HepG2 (cell line): ENCODE data around the gene AKR1E2. TPM values are rescaled to one million over a fixed set of nuclear protein-coding genes. Genes with fewer than 3 reads are reported as not detected.
A peak's percentile ranks its signal among the peaks of the same experiment; 100 is the strongest.

Experiments used
- ATAC-seq: fragments of 200-7000 bp; cut with Tn5 transposase; 3 replicates; pipeline ENCODE4 v1.9.1; 2020; ENCODE audit warnings: mild to moderate bottlenecking, moderate library complexity
- BruUV-seq: library from RNA; stranded (reverse); fragments of 400-500 nt; replicated peaks from 2 replicates; lab custom pipeline; 2021; lab: Mats Ljungman, UMichigan
- CTCF ChIA-PET: fragments of 300-600 bp; formaldehyde crosslinking; extraction: SDS; loops from one replicate; lab custom pipeline; 2021; ENCODE audit warnings: low total read pairs, inconsistent platforms, low intra/inter-chr PET ratio; lab: Yijun Ruan, JAX
- POLR2A ChIA-PET: fragments of 350-600 bp; sonication (Branson Sonifier 250); formaldehyde crosslinking; loops from one replicate; lab custom pipeline; 2020; ENCODE audit warnings: antibody characterized with exemption, inconsistent platforms; lab: Yijun Ruan, JAX
- DNase-seq: peaks from one replicate; pipeline ENCODE4 v3.0.0-alpha.2; 2015; ENCODE audit warnings: low spot score
- FAIRE-seq: peaks from 3 replicates; lab custom pipeline; 2011; peaks lifted over from hg19 to GRCh38; lab: Jason Lieb, UNC
- H2AFZ ChIP-seq: one replicate; pipeline ENCODE4 v1.6.1; 2011; ENCODE audit warnings: low read length, inconsistent platforms
- H3K27ac ChIP-seq: fragments of 300-600 bp; 3 replicates; pipeline ENCODE4 v1.8.0; 2011; ENCODE audit warnings: mixed run types, mild to moderate bottlenecking, mixed read lengths, low read length, inconsistent platforms; ENCODE audit not compliant: insufficient read depth; ENCODE audit errors: extremely low read length
- H3K27me3 ChIP-seq, 2 experiments: fragments of 200-600 bp in 1 of 2; 2 replicates in 1 of 2; 3 replicates in 1 of 2; pipeline versions ENCODE4 v1.6.0 to v1.8.0; 2011; ENCODE audit warnings: low read length in 2 of 2, mild to moderate bottlenecking in 2 of 2, moderate library complexity in 2 of 2, inconsistent platforms in 1 of 2; ENCODE audit not compliant: insufficient read depth in 2 of 2, control insufficient read depth in 1 of 2
- H3K36me3 ChIP-seq, 2 experiments: fragments of 200-600 bp in 1 of 2; replicated peaks in 1 of 2; 2 replicates in 1 of 2; 3 replicates in 1 of 2; pipeline versions ENCODE4 v1.5.1 to v1.8.0; 2011; ENCODE audit warnings: low read length in 2 of 2, inconsistent platforms in 1 of 2; ENCODE audit not compliant: insufficient read depth in 2 of 2, control insufficient read depth in 1 of 2
- H3K4me1 ChIP-seq: 2 replicates; pipeline ENCODE4 v1.5.1; 2012; ENCODE audit warnings: low read length, inconsistent platforms; ENCODE audit not compliant: insufficient read depth
- H3K4me2 ChIP-seq: 2 replicates; pipeline ENCODE4 v1.6.0; 2011; ENCODE audit warnings: low read depth, low read length, inconsistent platforms
- H3K4me3 ChIP-seq, 3 experiments: fragments of 200-600 bp in 1 of 3; sonication (generic), shearing (Covaris generic) in 1 of 3; replicated peaks in 1 of 3; 2 replicates each; pipeline ENCODE4 v1.5.1; 2011 to 2016; ENCODE audit warnings: low read length in 3 of 3, inconsistent platforms in 2 of 3, low read depth in 2 of 3, mild to moderate bottlenecking in 2 of 3, control low read depth in 1 of 3, mixed read lengths in 1 of 3; ENCODE audit not compliant: insufficient read depth in 1 of 3
- H3K79me2 ChIP-seq: one replicate; pipeline ENCODE4 v1.6.1; 2011; ENCODE audit warnings: low read length, inconsistent platforms; ENCODE audit not compliant: insufficient read depth
- H3K9ac ChIP-seq: 2 replicates; pipeline ENCODE4 v1.6.0; 2011; ENCODE audit warnings: mild to moderate bottlenecking, low read depth, low read length, inconsistent platforms; ENCODE audit not compliant: insufficient read depth
- H3K9me3 ChIP-seq: 2 replicates; pipeline ENCODE4 v1.5.1; 2012; ENCODE audit warnings: mild to moderate bottlenecking, low read length
- H4K20me1 ChIP-seq: 2 replicates; pipeline ENCODE4 v1.6.0; 2011; ENCODE audit warnings: inconsistent platforms, mild to moderate bottlenecking, low read length, moderate library complexity; ENCODE audit not compliant: insufficient read depth
- KIAA2018 ChIP-seq: sonication (generic); formaldehyde crosslinking; IDR thresholded peaks from 2 replicates; pipeline ENCODE4 v1.5.0; 2020; ENCODE audit warnings: mild to moderate bottlenecking, missing genetic modification reagents, borderline replicate concordance
- MAX ChIP-seq: IDR thresholded peaks from 2 replicates; pipeline ENCODE4 v1.6.1; 2012; ENCODE audit warnings: inconsistent platforms
- POGZ ChIP-seq: sonication (generic); formaldehyde crosslinking; IDR thresholded peaks from 2 replicates; pipeline ENCODE4 v1.4.0; 2020; ENCODE audit warnings: mild to moderate bottlenecking, missing genetic modification reagents
- RARA ChIP-seq: IDR thresholded peaks from 2 replicates; pipeline ENCODE4 v1.6.1; 2016; ENCODE audit warnings: missing genetic modification reagents, missing compliant biosample characterization
- RXRB ChIP-seq: IDR thresholded peaks from 2 replicates; pipeline ENCODE4 v1.6.1; 2016; ENCODE audit warnings: borderline replicate concordance, missing genetic modification reagents, missing compliant biosample characterization
- SOX13 ChIP-seq, 3 experiments: fragments of 450-650 bp in 1 of 3; sonication (generic) in 1 of 3; formaldehyde crosslinking in 1 of 3; IDR thresholded peaks in 2 of 3; conservative IDR thresholded peaks in 1 of 3; 2 replicates each; pipeline versions ENCODE4 v1.5.0 to v1.6.1; 2016 to 2020; ENCODE audit warnings: antibody characterized with exemption in 1 of 3, mild to moderate bottlenecking in 1 of 3, missing compliant biosample characterization in 1 of 3, missing genetic modification reagents in 1 of 3, moderate library complexity in 1 of 3
- TCF7 ChIP-seq: sonication (generic); IDR thresholded peaks from 2 replicates; pipeline ENCODE4 v1.6.1; 2016; ENCODE audit warnings: antibody characterized with exemption, low read depth
- WGBS: methylation state at CpG from one replicate; pipeline ENCODE4 v1.1.6; 2017; ENCODE audit warnings: low lambda C conversion rate; 5-methylcytosine and 5-hydroxymethylcytosine counted together
- in situ Hi-C: cut with HindIII; loops from 2 replicates; pipeline ENCODE4 v1.10.0; 2017; ENCODE audit warnings: low pct_unique_long_range_greater_than_20kb; ENCODE audit not compliant: extremely low pct_ligation_motif_present
- intact Hi-C: fragments of 100-400 bp; cut with micrococcal nuclease; formaldehyde crosslinking; loops from one replicate; pipeline ENCODE4 v1.10.0; 2022; ENCODE audit not compliant: unreplicated experiment
- polyA plus RNA-seq, 8 experiments: library from polyadenylated mRNA; depleted of rRNA in 3 of 8; stranded (reverse) in 7 of 8; unstranded in 1 of 8; fragments of >200 nt; fragmentation: Illumina TruSeq in 4 of 8; extraction: Trizol in 4 of 8; gene quantifications; 2 replicates each; pipeline versions ENCODE4 v1.2.1 to v1.2.3, GENCODE V29; 2011 to 2016; ENCODE audit warnings: low read depth in 4 of 8, missing spikeins in 1 of 8, mixed read lengths in 1 of 8; ENCODE audit not compliant: insufficient read depth in 1 of 8
- total RNA-seq, 5 experiments: library from RNA; depleted of rRNA; stranded (reverse); fragments of >200 nt; fragmentation: Illumina TruSeq; extraction: Trizol; gene quantifications; 2 replicates each; pipeline ENCODE4 v1.2.3, GENCODE V29; 2016; ENCODE audit warnings: low read depth in 1 of 5
- TF ChIP-seq, protein P1 (sequence below): IDR thresholded peaks from 2 replicates; pipeline ENCODE4 v1.4.0; 2020; ENCODE audit warnings: mild to moderate bottlenecking, missing genetic modification reagents
- TF ChIP-seq, protein P2 (sequence below): sonication (generic); formaldehyde crosslinking; IDR thresholded peaks from 2 replicates; pipeline ENCODE4 v1.5.0; 2020; ENCODE audit warnings: missing genetic modification reagents

Gene AKR1E2
- total and polyA plus RNA-seq, 2 of the 13 experiments (the other 11 are each of a cell fraction or from before 2014, with no cell fraction given) = not detected

DNA sequence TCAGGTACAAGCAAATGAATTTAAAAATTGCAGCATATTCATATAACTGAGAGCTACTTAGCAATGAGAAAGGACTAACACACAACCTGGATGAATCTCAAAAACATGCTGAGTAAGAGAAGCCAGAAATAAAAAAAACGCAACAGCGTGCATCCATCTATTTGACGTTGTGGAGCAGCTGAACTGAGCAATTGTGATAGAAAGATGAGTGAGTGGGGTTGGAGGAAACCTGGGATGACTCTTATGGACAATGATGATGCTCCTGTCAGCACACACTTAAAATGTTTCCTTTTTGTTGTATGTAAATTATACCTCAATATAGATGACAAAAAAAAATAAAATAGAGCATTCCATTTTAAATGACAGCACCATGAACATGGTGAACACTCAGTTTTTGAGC, 36.0 kb upstream of the AKR1E2 start (continued):
- TF ChIP-seq MAX = no peak

GRCh38 chr10:4790922-4791321, 35.1 kb upstream of the AKR1E2 start:
- Histone ChIP-seq H3K27me3 (no peaks in the 10 kb centered on the region; a peak in 2 of 5 replicates), H3K27ac (no peak overlapping the region), H3K79me2 (no peaks in the 10 kb centered on the region), H3K4me2 (no peak overlapping the region), H2AFZ (no peak overlapping the region), H3K4me3 (no peak overlapping the region), H3K9ac (no peak overlapping the region), H3K36me3 (no peaks in the 10 kb centered on the region), H3K4me1 (no peaks in the 10 kb centered on the region), H4K20me1 (no peaks in the 10 kb centered on the region), H3K9me3 (no peaks in the 10 kb centered on the region)
- BruUV-seq = no TSS peak
- CTCF ChIA-PET = no interaction called here
- no peak for ATAC-seq
- in situ Hi-C loops = no loop called here
- intact Hi-C loops = no loop called here
- DNase-seq = peak; percentile 4
- 10% methylated on average over 4 of the region's 4 CpGs for WGBS
- no peak for FAIRE-seq
- POLR2A ChIA-PET = no interaction called here
- TF ChIP-seq, protein P1, sequence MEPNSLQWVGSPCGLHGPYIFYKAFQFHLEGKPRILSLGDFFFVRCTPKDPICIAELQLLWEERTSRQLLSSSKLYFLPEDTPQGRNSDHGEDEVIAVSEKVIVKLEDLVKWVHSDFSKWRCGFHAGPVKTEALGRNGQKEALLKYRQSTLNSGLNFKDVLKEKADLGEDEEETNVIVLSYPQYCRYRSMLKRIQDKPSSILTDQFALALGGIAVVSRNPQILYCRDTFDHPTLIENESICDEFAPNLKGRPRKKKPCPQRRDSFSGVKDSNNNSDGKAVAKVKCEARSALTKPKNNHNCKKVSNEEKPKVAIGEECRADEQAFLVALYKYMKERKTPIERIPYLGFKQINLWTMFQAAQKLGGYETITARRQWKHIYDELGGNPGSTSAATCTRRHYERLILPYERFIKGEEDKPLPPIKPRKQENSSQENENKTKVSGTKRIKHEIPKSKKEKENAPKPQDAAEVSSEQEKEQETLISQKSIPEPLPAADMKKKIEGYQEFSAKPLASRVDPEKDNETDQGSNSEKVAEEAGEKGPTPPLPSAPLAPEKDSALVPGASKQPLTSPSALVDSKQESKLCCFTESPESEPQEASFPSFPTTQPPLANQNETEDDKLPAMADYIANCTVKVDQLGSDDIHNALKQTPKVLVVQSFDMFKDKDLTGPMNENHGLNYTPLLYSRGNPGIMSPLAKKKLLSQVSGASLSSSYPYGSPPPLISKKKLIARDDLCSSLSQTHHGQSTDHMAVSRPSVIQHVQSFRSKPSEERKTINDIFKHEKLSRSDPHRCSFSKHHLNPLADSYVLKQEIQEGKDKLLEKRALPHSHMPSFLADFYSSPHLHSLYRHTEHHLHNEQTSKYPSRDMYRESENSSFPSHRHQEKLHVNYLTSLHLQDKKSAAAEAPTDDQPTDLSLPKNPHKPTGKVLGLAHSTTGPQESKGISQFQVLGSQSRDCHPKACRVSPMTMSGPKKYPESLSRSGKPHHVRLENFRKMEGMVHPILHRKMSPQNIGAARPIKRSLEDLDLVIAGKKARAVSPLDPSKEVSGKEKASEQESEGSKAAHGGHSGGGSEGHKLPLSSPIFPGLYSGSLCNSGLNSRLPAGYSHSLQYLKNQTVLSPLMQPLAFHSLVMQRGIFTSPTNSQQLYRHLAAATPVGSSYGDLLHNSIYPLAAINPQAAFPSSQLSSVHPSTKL (CRISPR knock-in tag) = 0 out of 2 replicates have a peak, but pooled peaks have one; percentile 13
- TF ChIP-seq RXRB (CRISPR knock-in tag) (peak; percentile 38; the same call in 1 of the 2 replicates), SOX13 (IDR thresholded peaks at IDR 0.05) (no peak), SOX13 (CRISPR knock-in tag; conservative IDR thresholded peaks at IDR 0.05 in 1 of 2, IDR thresholded peaks at IDR 0.05 in 1 of 2) (peak in 1 of 2 experiments; percentile 29; a peak in 1 of 4 replicates), RARA (CRISPR knock-in tag) (peak; percentile 85), POGZ (no peak), TCF7 (0 out of 2 replicates have a peak, but pooled peaks have one; percentile 12), KIAA2018 (CRISPR knock-in tag) (no peak)
- TF ChIP-seq, protein P2, sequence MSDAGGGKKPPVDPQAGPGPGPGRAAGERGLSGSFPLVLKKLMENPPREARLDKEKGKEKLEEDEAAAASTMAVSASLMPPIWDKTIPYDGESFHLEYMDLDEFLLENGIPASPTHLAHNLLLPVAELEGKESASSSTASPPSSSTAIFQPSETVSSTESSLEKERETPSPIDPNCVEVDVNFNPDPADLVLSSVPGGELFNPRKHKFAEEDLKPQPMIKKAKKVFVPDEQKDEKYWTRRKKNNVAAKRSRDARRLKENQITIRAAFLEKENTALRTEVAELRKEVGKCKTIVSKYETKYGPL = no peak
